Heart left ventricle (tissue), 16 donors: ENCODE data around the gene SOX8. TPM values are rescaled to one million over a fixed set of nuclear protein-coding genes. Genes with fewer than 3 reads are reported as not detected.
A peak's percentile ranks its signal among the peaks of the same experiment; 100 is the strongest.

Experiments used
- ATAC-seq, 4 donors: fragments of 200-7000 bp; cut with Tn5 transposase; one replicate each; pipeline ENCODE4 v1.9.1; 2020 to 2022; ENCODE audit warnings: moderate library complexity in 4 of 4, mild to moderate bottlenecking in 3 of 4, moderate number of reproducible peaks in 1 of 4
- DNase-seq, 5 donors: peaks; one replicate each; pipeline ENCODE4 v3.0.0-alpha.2; 2020
- H3K27ac ChIP-seq, 12 donors: fragments of 200-600 bp; sonication (generic) in 4 of 12; one replicate each; pipeline versions ENCODE4 v1.5.0 to v1.8.0; 2016 to 2022; ENCODE audit warnings: mild to moderate bottlenecking in 2 of 12
- H3K27me3 ChIP-seq, 9 donors: fragments of 200-600 bp; sonication (generic) in 2 of 9; one replicate each; pipeline versions ENCODE4 v1.5.1 to v1.8.0; 2016 to 2022; ENCODE audit warnings: mild to moderate bottlenecking in 3 of 9
- H3K36me3 ChIP-seq, 9 donors: fragments of 200-600 bp; sonication (generic) in 2 of 9; one replicate each; pipeline versions ENCODE4 v1.5.0 to v1.8.0; 2018 to 2022; ENCODE audit warnings: mild to moderate bottlenecking in 2 of 9
- H3K4me1 ChIP-seq, 12 donors: fragments of 200-600 bp; sonication (generic) in 4 of 12; one replicate each; pipeline versions ENCODE4 v1.5.0 to v1.8.0; 2016 to 2022; ENCODE audit warnings: mild to moderate bottlenecking in 3 of 12
- H3K4me3 ChIP-seq, 12 donors: fragments of 200-600 bp; sonication (generic) in 4 of 12; one replicate each; pipeline versions ENCODE4 v1.5.0 to v1.8.0; 2017 to 2022; ENCODE audit warnings: mild to moderate bottlenecking in 9 of 12, moderate library complexity in 4 of 12
- H3K9me3 ChIP-seq, 12 donors: fragments of 200-600 bp; sonication (generic) in 4 of 12; one replicate each; pipeline versions ENCODE4 v1.5.0 to v1.8.0; 2016 to 2022; ENCODE audit warnings: mild to moderate bottlenecking in 1 of 12
- POLR2A ChIP-seq, 2 donors: fragments of 450-650 bp; IDR thresholded peaks; one replicate each; pipeline ENCODE4 v1.6.1; 2017; ENCODE audit warnings: antibody characterized with exemption in 2 of 2, mild to moderate bottlenecking in 2 of 2, moderate library complexity in 2 of 2
- WGBS, 4 donors: extraction: QIAGEN DNeasy Blood & Tissue Kit in 2 of 4; methylation state at CpG; one replicate each; pipeline versions ENCODE4 v1.1.5 to v1.1.7; 2013 to 2018; 5-methylcytosine and 5-hydroxymethylcytosine counted together
- intact Hi-C, 10 donors: fragments of 100-400 bp; cut with DNase I; formaldehyde crosslinking; loops; one replicate each; pipeline versions ENCODE4 v1.11.1 to v1.14.2; 2022
- polyA plus RNA-seq, 2 donors: library from polyadenylated mRNA; stranded (reverse); fragments of 200-250 nt; gene quantifications; one replicate each; pipeline ENCODE4 v1.2.3, GENCODE V29; 2013
- total RNA-seq, 9 donors: library from RNA; depleted of rRNA in 2 of 9; stranded (reverse); fragments of >200 nt in 2 of 9; fragmentation: NEBNext Ultra II Directional in 3 of 9; extraction: Animal tissue kit (Norgen Biotek cat#: 25700) in 3 of 9; gene quantifications; one replicate each; pipeline versions ENCODE4 v1.1.0 to v1.2.4, GENCODE V29; 2016 to 2023
- TF ChIP-seq, protein P1 (sequence below), 12 donors: fragments of 200-600 bp; sonication (generic) in 4 of 12; IDR thresholded peaks; one replicate each; pipeline versions ENCODE4 v1.5.0 to v1.8.0; 2018 to 2022; ENCODE audit warnings: antibody characterized with exemption in 12 of 12, mild to moderate bottlenecking in 5 of 12
- donor health status: ischemic (EF 13 %, LVEDD 7.1; RV severe dilation, severe dysfunction).
- donor health status: healthy with polysubstance abuse.
- donor health status: DM: no; HTN: yes; CAD: no.
- donor health status: DM: no; HTN: no; CAD: no.
- donor health status: ischemic (EF 25% LVEDD 6.9; RV normal size, moderate dysfunction).
- donor health status: ischemic (EF 25% LVEDD 5.7; RV mildly dilated, moderate dysfunction).
- donor health status: healthy.
- donor health status: DM: yes; HTN: yes; CAD: no.
- donor health status: ischemic (EF 35%, LVEDD 5.7; RV mildly dilated, moderate dysfunction).
- donor health status: nonischemic (EF 11% LVEDD 7.7; RV severe dilation, severe dysfunction).
- donor health status: DM: yes; HTN: yes; CAD: no.
- donor health status: PGD.
- donor health status: ischemic (EF 29% LVEDD 5.4; RV normal size, mild dysfunction).
- donor health status: nonischemic (EF 23%, LVEDD 6.1; RV moderate dilation, normal function).

SOX8 gene
- total and polyA plus RNA-seq, 11 donors: 0.44 to 1.3 (median 0.77) TPM

DNA sequence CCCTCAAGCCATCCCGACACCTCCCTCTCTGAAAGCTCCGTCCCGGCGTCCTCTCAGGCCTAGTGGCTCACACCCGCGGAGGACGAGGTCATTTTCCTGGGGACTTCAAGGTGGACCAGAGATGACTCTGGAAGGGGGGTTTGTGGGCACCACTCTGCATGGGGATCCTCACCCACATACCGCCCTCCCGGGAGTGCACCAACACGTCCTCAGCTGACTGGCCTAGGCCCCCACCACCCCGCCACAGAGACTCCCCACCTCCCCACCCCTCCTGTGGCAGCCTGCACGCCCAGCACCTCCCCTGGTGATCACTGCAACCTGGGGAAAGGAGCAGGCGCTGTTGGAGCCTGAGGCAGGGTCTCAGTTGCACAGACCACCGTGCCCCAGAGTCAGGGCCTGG, 2.4 kb upstream of the SOX8 start:
- ATAC-seq (no peak), DNase-seq (peak in 1 of 5 donors; percentile 57)
- TF ChIP-seq, protein P1, sequence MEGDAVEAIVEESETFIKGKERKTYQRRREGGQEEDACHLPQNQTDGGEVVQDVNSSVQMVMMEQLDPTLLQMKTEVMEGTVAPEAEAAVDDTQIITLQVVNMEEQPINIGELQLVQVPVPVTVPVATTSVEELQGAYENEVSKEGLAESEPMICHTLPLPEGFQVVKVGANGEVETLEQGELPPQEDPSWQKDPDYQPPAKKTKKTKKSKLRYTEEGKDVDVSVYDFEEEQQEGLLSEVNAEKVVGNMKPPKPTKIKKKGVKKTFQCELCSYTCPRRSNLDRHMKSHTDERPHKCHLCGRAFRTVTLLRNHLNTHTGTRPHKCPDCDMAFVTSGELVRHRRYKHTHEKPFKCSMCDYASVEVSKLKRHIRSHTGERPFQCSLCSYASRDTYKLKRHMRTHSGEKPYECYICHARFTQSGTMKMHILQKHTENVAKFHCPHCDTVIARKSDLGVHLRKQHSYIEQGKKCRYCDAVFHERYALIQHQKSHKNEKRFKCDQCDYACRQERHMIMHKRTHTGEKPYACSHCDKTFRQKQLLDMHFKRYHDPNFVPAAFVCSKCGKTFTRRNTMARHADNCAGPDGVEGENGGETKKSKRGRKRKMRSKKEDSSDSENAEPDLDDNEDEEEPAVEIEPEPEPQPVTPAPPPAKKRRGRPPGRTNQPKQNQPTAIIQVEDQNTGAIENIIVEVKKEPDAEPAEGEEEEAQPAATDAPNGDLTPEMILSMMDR (IDR thresholded peaks at IDR 0.05): no peak
- TF ChIP-seq POLR2A (IDR thresholded peaks at IDR 0.05): no peak
- Histone ChIP-seq H3K36me3 (no peaks in the 10 kb centered on the region), H3K27me3 (peaks cover 0 to 50% (median 28%) of the 10 kb centered on the region in 9 donors), H3K4me3 (no peak overlapping the region), H3K27ac (no peak overlapping the region), H3K4me1 (peaks cover 0 to 42% (median 10%) of the 10 kb centered on the region in 12 donors), H3K9me3 (no peaks in the 10 kb centered on the region)
- intact Hi-C loops: no loop called here
- 86 to 92% (median 89%) methylated on average over 11 to 14 of the region's 14 CpGs for WGBS, 4 donors

DNA sequence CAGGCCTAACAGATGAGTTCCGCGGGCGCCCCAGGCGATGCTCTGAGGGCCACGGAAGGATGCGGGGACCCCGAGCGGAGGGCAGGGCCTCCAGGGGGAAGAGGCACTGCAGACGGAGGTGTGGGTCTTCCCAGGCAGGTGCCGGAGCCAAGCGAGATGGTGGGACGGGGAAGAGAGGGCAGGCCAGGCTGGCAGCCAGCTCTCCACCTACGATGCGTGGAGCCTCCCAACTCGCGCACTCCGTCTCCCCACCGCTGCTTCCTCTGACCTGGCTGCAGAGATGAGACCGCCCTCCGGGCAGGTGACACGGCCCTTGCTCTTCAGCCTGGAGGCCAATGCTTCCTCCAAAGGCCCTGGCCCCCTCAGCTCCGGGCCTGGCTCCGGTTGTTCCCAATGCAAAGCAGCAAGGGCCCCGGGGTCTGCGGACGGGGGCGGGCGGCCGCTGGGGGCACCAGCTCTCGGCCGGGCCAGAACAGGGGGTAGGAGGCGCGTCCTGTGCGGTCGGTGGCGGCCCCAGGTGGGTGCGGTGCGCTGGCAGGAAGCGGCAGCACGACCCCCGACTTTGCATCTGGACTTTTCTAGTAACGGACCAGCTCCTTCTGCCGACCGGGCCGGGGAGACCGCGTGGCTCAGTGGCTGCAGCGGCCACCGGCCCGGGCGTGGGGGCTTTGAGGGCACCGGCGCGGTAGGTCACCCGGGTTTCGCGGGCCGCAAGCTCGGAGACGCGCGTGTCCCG, 1.5 kb upstream of the SOX8 start:
- Histone ChIP-seq H3K27ac (peak overlapping the region in 7 of 12 donors; percentile 5 to 56 (median 39)), H3K27me3 (peaks cover 0 to 51% (median 29%) of the 10 kb centered on the region in 9 donors), H3K9me3 (no peaks in the 10 kb centered on the region), H3K4me1 (peaks cover 0 to 34% (median 8%) of the 10 kb centered on the region in 12 donors), H3K36me3 (no peaks in the 10 kb centered on the region), H3K4me3 (peak overlapping the region; percentile 38 to 67 (median 58))
- peak in 1 of 5 donors; percentile 61 for DNase-seq
- intact Hi-C loops: no loop called here
- ATAC-seq: no peak
- TF ChIP-seq, protein P1 (IDR thresholded peaks at IDR 0.05): no peak
- no peak for TF ChIP-seq POLR2A (IDR thresholded peaks at IDR 0.05)
- WGBS, 4 donors: 23 to 38% (median 26%) methylated on average over 45 to 63 of the region's 63 CpGs

DNA sequence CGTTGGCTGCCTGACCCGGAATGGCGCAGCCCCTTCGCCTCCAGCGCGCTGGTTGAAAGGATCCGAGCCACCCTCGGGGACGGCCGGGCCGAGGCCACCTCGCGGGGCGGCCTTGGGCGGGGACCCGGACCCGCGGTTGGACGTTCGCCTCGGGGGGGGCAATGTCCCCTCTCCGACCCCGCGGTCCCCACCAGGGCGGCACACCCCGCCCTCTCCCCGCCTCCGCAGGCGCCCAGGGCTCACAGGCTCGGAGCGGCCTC, 1.0 kb upstream of the SOX8 start:
- Histone ChIP-seq H3K27me3 (peaks cover 0 to 51% (median 30%) of the 10 kb centered on the region in 9 donors), H3K9me3 (no peaks in the 10 kb centered on the region), H3K4me3 (peak overlapping the region; percentile 38 to 67 (median 58)), H3K4me1 (peaks cover 0 to 34% (median 8%) of the 10 kb centered on the region in 12 donors), H3K36me3 (no peaks in the 10 kb centered on the region), H3K27ac (peak overlapping the region in 7 of 12 donors; percentile 5 to 56 (median 39))
- intact Hi-C loops: no loop called here
- 0 to 1% (median 1%) methylated on average over 6 to 31 of the region's 31 CpGs; no CpG with 5 or more reads in 1 of the 4 donors for WGBS, 4 donors
- ATAC-seq (no peak), DNase-seq (no peak)
- no peak for TF ChIP-seq POLR2A (IDR thresholded peaks at IDR 0.05)
- TF ChIP-seq, protein P1 (IDR thresholded peaks at IDR 0.05): no peak

DNA sequence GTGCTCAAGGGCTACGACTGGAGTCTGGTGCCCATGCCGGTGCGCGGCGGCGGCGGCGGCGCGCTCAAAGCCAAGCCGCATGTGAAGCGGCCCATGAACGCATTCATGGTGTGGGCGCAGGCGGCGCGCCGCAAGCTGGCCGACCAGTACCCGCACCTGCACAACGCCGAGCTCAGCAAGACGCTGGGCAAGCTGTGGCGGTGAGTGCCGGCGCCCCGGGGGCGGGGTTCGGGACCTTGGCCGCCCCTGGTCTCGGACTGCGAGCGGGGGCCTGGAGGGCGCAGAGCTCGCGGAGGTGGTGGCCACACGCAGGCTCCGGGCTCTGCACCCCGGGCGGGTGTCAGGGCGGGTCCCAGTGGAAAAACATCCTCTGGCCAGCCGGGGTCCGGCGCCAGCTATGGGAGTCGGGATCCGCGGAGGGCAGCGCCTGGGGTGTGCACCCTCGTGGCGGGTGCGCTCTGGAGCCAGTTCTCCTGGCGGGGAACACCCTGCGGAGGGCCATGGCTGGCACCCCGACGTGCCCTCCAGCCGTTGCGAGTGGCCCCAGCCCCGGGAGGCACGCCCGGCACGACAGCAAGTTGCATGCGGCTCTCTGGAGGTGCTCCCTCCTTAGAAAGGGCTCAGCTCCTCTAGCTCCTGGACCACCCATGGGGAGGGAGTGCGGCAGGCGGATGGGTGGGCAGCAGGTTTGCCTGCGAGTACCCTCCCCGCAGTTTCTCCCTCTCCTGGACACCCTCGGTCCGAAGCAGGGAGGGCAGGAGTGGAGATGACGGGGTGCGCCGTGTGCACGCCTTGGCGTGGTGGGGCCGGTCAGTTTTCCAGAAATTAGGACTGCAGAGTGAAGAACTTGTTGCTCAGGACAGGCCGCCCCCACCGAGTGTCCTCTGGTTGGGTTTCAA, 824 bp downstream of the SOX8 start:
- Histone ChIP-seq H3K36me3 (no peaks in the 10 kb centered on the region), H3K27me3 (peaks cover 0 to 51% (median 30%) of the 10 kb centered on the region in 9 donors), H3K27ac (no peak overlapping the region), H3K4me3 (peak overlapping the region in 11 of 12 donors; percentile 19 to 67 (median 58)), H3K9me3 (no peaks in the 10 kb centered on the region), H3K4me1 (peaks cover 0 to 34% (median 8%) of the 10 kb centered on the region in 12 donors)
- TF ChIP-seq POLR2A (IDR thresholded peaks at IDR 0.05): no peak
- TF ChIP-seq, protein P1 (IDR thresholded peaks at IDR 0.05): no peak
- DNase-seq (peak in 1 of 5 donors; percentile 60), ATAC-seq (no peak)
- intact Hi-C loops: no loop called here
- 13 to 26% (median 18%) methylated on average over 29 to 76 of the region's 76 CpGs for WGBS, 4 donors
